Fibroblast of skin of left biceps (primary cell): ENCODE data around the gene SMO.
A peak's percentile ranks its signal among the peaks of the same experiment; 100 is the strongest.

Source experiments
- DNase-seq, 2 experiments: peaks; one replicate each; pipeline ENCODE4 v3.0.0-alpha.2; 2013; ENCODE audit warnings: low read depth in 2 of 2

SMO gene

GRCh38 chr7:129188372-129188891 lies at the start of gene SMO:
Gene SMO (plus strand): TSS chr7:129188633. CDS start chr7:129189152, 519 bp downstream.
- DNase-seq, result peak; percentile 30 to 46

GRCh38 chr7:129143724-129144094 lies 44.7 kb upstream of the SMO start:
- DNase-seq, result no peak

GRCh38 chr7:129144095-129144833 lies 44.2 kb upstream of the SMO start, which contains the start of gene TSPAN33:
Gene TSPAN33 (plus strand): TSS chr7:129144707. CDS start chr7:129144981, 274 bp downstream.
- peak in 1 of 2 experiments; percentile 4 for DNase-seq

- DNase-seq, result no peak
Measured at GRCh38 chr7:129144834-129145668, 43.4 kb upstream of the SMO start.

- no peak for DNase-seq
Measured at GRCh38 chr7:129146237-129146979, 42.0 kb upstream of the SMO start.

- DNase-seq, result no peak
Measured at GRCh38 chr7:129147731-129148130, 40.7 kb upstream of the SMO start.

- no peak for DNase-seq
Measured at GRCh38 chr7:129149511-129149910, 38.9 kb upstream of the SMO start.

- no peak for DNase-seq
Measured at GRCh38 chr7:129150199-129150996, 38.0 kb upstream of the SMO start.

- DNase-seq, result no peak
Measured at GRCh38 chr7:129157651-129158050, 30.8 kb upstream of the SMO start.

GRCh38 chr7:129159539-129159938 lies 28.9 kb upstream of the SMO start:
- DNase-seq, result no peak

- DNase-seq, result no peak
Measured at GRCh38 chr7:129160161-129160905, 28.1 kb upstream of the SMO start.

GRCh38 chr7:129161524-129162225 lies 26.8 kb upstream of the SMO start:
- DNase-seq, result no peak

GRCh38 chr7:129162732-129163131 lies 25.7 kb upstream of the SMO start:
- DNase-seq, result no peak

- no peak for DNase-seq
Measured at GRCh38 chr7:129163875-129164544, 24.4 kb upstream of the SMO start.

GRCh38 chr7:129166745-129167144 lies 21.7 kb upstream of the SMO start:
- no peak for DNase-seq

GRCh38 chr7:129167817-129168216 lies 20.6 kb upstream of the SMO start:
- DNase-seq, result no peak

GRCh38 chr7:129168231-129169021 lies 20.0 kb upstream of the SMO start:
- no peak for DNase-seq

- DNase-seq, result no peak
Measured at GRCh38 chr7:129169171-129169671, 19.2 kb upstream of the SMO start.
